HL-60/S4 (cell line): Measurements from ENCODE around the gene SPECC1.

ENCODE experiments used
- in situ Hi-C: fragments of 300-500 bp; cut with MboI; formaldehyde crosslinking; loops from 2 replicates; pipeline ENCODE4 v1.14.3; 2022; ENCODE audit warnings: low sequenced_read_pairs

SPECC1 gene

GRCh38 chr17:20200865-20201458 is 191.8 kb downstream of the SPECC1 start:
- in situ Hi-C loops, result no loop called here

- in situ Hi-C loops, result no loop called here
Measured at GRCh38 chr17:20202141-20202621, 193.0 kb downstream of the SPECC1 start.

- in situ Hi-C loops, result no loop called here
Measured at GRCh38 chr17:20203018-20203417, 193.9 kb downstream of the SPECC1 start.

GRCh38 chr17:20203761-20204263 is 194.7 kb downstream of the SPECC1 start:
- in situ Hi-C loops, result no loop called here

GRCh38 chr17:20205609-20206008 is 196.4 kb downstream of the SPECC1 start:
- in situ Hi-C loops, result no loop called here

GRCh38 chr17:20206068-20206467 is 196.9 kb downstream of the SPECC1 start:
- in situ Hi-C loops, result no loop called here

- in situ Hi-C loops, result no loop called here
Measured at GRCh38 chr17:20206591-20206990, 197.4 kb downstream of the SPECC1 start.

GRCh38 chr17:20207262-20207985 is 198.3 kb downstream of the SPECC1 start:
- in situ Hi-C loops, result no loop called here

- in situ Hi-C loops, result no loop called here
Measured at GRCh38 chr17:20208717-20209116, 199.6 kb downstream of the SPECC1 start.

- in situ Hi-C loops, result no loop called here
Measured at GRCh38 chr17:20210180-20210579, 201.0 kb downstream of the SPECC1 start.

GRCh38 chr17:20210614-20211013 is 201.5 kb downstream of the SPECC1 start:
- in situ Hi-C loops, result no loop called here

GRCh38 chr17:20211246-20211645 is 202.1 kb downstream of the SPECC1 start:
- in situ Hi-C loops, result no loop called here

- in situ Hi-C loops, result no loop called here
Measured at GRCh38 chr17:20213449-20213848, 204.3 kb downstream of the SPECC1 start.

- in situ Hi-C loops, result no loop called here
Measured at GRCh38 chr17:20214794-20215193, 205.6 kb downstream of the SPECC1 start.

- in situ Hi-C loops, result no loop called here
Measured at GRCh38 chr17:20216154-20216815, 207.1 kb downstream of the SPECC1 start.

GRCh38 chr17:20216853-20217252 is 207.7 kb downstream of the SPECC1 start:
- in situ Hi-C loops, result no loop called here

GRCh38 chr17:20217677-20218076 is 208.5 kb downstream of the SPECC1 start:
- in situ Hi-C loops, result no loop called here

- in situ Hi-C loops, result no loop called here
Measured at GRCh38 chr17:20218272-20218671, 209.1 kb downstream of the SPECC1 start.

GRCh38 chr17:20223808-20224328 is 214.7 kb downstream of the SPECC1 start:
- in situ Hi-C loops, result no loop called here

GRCh38 chr17:20224379-20224778 is 215.2 kb downstream of the SPECC1 start:
- in situ Hi-C loops, result no loop called here
